Activated CD4-positive, alpha-beta T cell treated with anti-CD3 and anti-CD28 coated beads for 48 hours (primary cell): ENCODE data around the gene KLHL22.
"Not testable (repeated sequence)": the region's sequence is repeated elsewhere in the genome, so short reads cannot be mapped to it uniquely, and the experiment has no call there.

ENCODE experiments used
- DNase-seq: peaks from one replicate; pipeline ENCODE4 v3.0.0-alpha.2; 2020

KLHL22 gene

DNA sequence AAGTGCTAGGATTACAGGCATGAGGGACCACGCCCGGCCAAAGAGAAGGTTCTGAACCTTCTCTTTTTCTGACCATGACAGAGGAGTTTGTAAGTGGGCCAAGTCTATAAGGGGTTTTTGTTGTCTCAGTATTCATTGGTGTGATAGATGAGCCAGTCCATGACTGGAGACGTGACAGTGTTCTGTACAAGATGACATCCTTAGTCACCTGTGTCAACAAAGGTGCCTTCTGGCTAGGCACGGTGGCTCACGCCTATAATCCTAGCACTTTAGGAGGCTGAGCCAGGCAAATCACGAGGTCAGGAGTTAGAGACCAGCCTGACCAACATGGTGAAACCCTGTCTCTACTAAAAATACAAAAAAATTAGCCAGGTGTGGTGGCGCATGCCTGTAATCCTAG, 4.2 kb upstream of the KLHL22 start:
- DNase-seq, result no peak

- no peak for DNase-seq
Measured at GRCh38 chr22:20498913-20499312, 3.3 kb upstream of the KLHL22 start.

- no peak for DNase-seq
Measured at GRCh38 chr22:20497426-20497825, 1.8 kb upstream of the KLHL22 start.

GRCh38 chr22:20495861-20496681, 476 bp upstream of the KLHL22 start:
- DNase-seq, result peak; percentile 94

GRCh38 chr22:20491346-20491745, 4.2 kb downstream of the KLHL22 start:
- no peak for DNase-seq

- no peak for DNase-seq
Measured at GRCh38 chr22:20490941-20491307, 4.7 kb downstream of the KLHL22 start.

GRCh38 chr22:20490183-20490940, 5.2 kb downstream of the KLHL22 start:
- DNase-seq, result no peak

GRCh38 chr22:20488946-20489345, 6.6 kb downstream of the KLHL22 start:
- no peak for DNase-seq

GRCh38 chr22:20487715-20488114, 7.9 kb downstream of the KLHL22 start:
- DNase-seq, result no peak

DNA sequence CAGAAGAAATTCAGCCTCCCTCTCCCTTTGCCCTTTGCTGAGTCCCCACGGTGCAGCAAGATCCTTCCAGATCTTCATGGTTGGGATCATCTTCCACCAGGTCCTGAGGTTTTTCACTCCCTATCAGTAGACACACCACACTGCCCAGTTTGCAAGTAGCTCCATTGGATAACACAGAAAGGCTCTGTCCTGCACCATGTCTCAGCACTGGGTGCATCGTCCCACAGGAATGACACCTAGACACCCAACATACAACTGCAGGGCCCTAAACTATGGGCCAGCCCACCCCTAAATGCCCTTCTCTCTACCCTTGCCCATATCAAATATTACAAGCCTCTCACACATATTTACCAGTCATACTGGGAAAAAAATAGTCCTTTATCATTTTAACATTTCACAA, 9.4 kb downstream of the KLHL22 start:
- no peak for DNase-seq

DNA sequence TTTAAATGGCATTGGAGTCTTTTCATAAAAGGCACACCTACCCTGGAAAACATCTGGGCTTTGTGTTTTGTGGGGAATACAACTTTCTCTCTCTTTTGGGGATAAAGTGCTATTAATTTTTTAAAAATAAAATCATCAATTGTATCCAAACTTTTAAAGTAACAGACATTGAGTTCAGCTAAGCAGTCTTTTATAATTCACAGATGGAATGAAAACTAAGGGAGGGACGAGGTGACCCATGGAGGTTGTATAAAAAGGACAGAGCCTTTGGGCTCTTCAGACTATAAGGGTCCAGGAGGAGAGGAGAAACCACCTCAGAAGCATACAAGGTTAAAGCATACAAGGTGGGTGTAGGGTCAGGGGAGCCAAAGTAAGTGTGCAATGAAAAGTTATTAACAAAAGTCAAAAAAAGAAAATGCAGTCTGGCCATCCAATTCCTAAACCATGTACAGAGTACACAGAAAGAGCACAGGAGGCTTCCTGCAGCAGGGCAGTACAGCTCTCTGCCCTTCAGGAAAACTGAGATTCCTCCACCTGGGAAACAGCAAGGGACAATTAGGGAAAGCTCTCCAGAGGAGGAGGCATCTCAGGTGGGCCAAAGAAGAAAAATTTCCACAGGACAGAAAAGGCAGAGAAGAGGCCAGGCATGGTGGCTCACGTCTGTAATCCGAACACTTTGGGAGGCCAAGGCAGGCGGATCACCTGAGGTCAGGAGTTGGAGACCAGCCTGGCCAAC, 10.5 kb downstream of the KLHL22 start:
- no peak for DNase-seq

DNA sequence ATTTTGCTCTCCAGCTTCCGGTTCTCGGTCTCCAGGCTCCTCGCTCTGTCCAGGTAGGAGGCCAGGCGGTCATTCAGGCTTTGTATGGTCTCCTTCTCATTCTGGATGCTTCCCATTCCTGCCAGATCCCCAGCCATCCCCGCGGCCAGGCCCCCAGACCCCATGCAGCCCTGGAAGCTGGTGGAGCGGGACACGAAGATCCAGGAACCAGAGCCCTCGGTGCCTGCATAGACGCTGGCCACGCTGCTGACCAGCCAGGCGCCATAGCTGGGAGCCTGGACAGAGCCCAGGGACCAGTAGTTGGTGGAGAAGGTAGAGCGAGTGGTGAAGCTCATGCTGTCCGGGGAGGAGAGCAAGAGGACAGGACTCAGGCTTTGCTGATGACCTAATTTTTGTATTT, 11.8 kb downstream of the KLHL22 start:
- DNase-seq, result no peak

GRCh38 chr22:20483143-20483506, 12.5 kb downstream of the KLHL22 start:
- not testable (repeated sequence) for DNase-seq

- DNase-seq, result no peak
Measured at GRCh38 chr22:20479612-20480196, 15.9 kb downstream of the KLHL22 start.

- not testable (repeated sequence) for DNase-seq
Measured at GRCh38 chr22:20478059-20478458, 17.5 kb downstream of the KLHL22 start.

DNA sequence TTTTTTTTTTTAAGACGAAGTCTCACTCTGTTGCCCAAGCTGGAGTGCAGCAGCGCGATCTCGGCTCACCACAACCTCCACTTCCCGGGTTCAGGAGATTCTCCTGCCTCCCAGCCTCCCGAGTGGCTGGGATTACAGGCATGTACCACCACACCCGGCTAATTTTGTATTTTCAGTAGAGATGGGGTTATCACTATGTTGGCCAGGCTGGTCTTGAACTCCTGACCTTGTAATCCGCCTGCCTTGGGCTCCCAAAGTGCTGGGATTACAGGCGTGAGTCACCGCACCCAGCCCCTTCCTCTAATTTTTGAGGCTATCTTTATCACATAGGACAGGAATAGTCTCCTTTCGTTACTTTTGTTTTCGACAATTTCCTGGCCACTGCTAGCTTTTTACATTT, 20.0 kb downstream of the KLHL22 start:
- not testable (repeated sequence) for DNase-seq

DNA sequence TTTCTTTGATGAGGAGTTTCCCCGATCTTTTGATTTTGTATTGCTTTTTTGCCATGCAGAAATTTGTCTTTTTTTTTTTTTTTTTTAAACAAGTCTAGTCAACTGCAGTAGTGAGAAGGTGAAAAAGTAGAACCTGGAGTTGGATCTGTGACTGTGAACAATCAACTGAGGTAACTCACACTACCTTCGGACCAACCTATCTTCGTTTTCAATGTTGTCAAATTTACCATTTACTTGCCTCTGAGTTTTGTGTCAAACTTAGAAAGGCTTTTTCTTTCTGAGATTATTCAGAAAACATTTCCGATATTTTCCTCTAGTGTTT, 20.5 kb downstream of the KLHL22 start:
- no peak for DNase-seq

DNA sequence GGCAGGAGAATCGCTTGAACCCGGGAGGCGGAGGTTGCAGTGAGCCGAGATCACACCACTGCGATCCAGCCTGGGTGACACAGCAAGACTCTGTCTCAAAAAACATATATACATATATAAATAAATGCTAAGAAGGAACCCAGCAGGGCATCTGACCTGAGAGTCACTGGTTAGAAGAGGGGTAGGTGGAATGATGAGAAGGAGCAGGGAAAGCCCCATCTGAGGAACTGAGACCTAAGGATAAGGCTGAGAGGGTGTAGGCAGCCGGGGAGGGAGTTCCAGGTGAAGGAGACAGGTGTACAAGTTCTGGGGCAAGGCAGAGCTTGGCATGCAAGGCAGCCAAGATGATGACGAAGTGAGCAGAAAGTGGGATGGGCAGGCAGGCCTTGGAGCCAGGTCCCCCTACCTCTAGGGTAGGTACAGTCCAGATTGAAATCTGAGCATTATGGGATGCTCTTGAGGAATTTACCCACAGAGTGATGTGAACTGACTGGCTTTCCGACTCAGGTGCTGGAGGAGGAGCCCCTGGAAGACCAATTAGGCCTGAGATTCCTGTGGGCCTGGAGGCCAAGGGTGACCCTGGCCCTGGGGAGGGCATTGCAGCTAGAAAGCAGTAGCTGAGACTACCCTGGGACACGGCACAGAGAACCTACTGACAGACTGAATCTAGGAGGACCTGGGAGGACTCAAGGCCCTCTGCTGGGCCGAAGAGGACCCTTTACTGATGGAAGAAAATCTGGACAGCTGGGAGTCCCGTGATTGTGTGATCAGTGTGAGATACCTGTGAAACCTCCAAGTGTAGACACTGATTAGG, 22.8 kb downstream of the KLHL22 start:
- DNase-seq, result no peak

DNA sequence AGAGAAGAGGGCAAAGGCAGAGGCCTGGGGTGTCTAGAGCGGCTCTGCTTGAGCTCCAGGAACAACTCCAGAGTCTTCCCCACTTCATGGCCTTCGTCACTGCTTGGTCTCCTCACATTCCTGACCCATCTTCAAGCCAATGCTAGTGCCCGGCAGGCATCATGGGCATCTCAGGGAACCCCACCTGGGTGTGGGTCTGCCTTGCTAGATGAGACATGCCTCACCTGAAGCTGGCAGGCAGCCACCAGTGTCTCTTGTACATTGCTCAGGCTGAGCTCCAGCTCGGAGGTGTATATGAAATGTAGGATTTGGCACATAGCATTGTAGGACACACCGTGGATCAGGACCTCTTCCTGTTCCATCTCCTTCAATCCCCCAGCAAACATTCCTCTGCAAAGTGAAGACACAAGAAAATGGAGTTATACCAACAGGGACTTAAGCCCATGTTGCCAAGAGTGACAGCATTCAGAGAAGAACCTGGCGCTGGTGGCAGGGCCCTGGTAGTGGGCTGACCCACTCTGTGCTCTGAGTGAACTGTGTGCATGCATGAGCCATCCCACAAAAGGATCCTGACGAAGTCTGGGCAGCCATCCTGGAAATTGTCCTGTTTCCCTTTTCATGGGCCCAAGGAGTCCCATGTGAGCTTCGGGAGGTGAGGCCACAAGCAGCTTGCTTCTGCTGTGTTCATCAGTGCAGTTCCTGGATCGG, 24.3 kb downstream of the KLHL22 start:
- DNase-seq, result no peak

DNA sequence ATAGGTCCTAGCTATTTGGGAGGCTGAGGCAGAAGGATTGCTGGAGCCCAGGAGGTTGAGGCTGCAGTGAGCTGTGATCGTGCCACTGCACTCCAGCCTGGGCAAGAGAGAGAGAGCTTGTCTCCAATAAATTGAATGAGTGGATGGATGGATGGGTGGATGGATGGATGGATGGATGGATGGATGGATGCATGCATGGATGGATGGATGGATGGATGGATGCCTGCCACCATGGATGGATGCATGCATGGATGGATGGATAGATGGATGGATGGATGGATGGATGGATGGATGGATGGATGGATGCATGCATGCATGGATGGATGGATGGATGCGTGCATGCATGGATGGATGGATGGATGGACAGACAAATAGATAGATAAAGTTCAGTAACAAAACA, 25.1 kb downstream of the KLHL22 start:
- not testable (repeated sequence) for DNase-seq

- no peak for DNase-seq
Measured at GRCh38 chr22:20469110-20469868, 26.3 kb downstream of the KLHL22 start.
